Caco-2 (cell line): ENCODE data around the gene TMCC1. TPM values are rescaled to one million over a fixed set of nuclear protein-coding genes. Genes with fewer than 3 reads are reported as not detected.

Experiments used
- BruUV-seq: library from RNA; stranded (reverse); fragments of 400-500 nt; replicated peaks from 2 replicates; lab custom pipeline; 2021; lab: Mats Ljungman, UMichigan
- CTCF ChIA-PET: fragments of 300-600 bp; sonication (Branson Sonifier 250); formaldehyde crosslinking; loops from one replicate; lab custom pipeline; 2022; ENCODE audit warnings: antibody characterized with exemption; lab: Charles Lee
- POLR2A ChIA-PET: fragments of 300-600 bp; sonication (Branson Sonifier 250); formaldehyde crosslinking; loops from one replicate; lab custom pipeline; 2022; ENCODE audit warnings: antibody characterized with exemption; lab: Charles Lee
- DNase-seq, 2 experiments: peaks; one replicate each; pipeline versions ENCODE4 v3.0.0 to v3.0.0-alpha.2; 2020 to 2022
- H3K27me3 ChIP-seq: replicated peaks from 2 replicates; pipeline ENCODE4 v1.6.0; 2011; ENCODE audit warnings: low read length; ENCODE audit not compliant: control insufficient read depth, insufficient read depth
- H3K36me3 ChIP-seq: 2 replicates; pipeline ENCODE4 v1.5.1; 2011; ENCODE audit warnings: low read length; ENCODE audit not compliant: control insufficient read depth, insufficient read depth
- H3K4me1 ChIP-seq: fragments of 250-450 bp; sonication (Bioruptor Pico); 2 replicates; pipeline ENCODE4 v1.5.1; 2020; ENCODE audit warnings: mild to moderate bottlenecking
- H3K4me3 ChIP-seq: 2 replicates; pipeline ENCODE4 v1.5.1; 2011; ENCODE audit warnings: low read depth, mild to moderate bottlenecking, control low read depth, low read length
- H3K9me3 ChIP-seq: fragments of 250-450 bp; sonication (Bioruptor Pico); 2 replicates; pipeline ENCODE4 v1.5.1; 2020; ENCODE audit warnings: mild to moderate bottlenecking, moderate library complexity
- H3K27ac Mint-ChIP-seq: one replicate; pipeline ENCODE4 v1.8.0; 2022; ENCODE audit warnings: mixed read lengths; ENCODE audit not compliant: unreplicated experiment
- H3K27me3 Mint-ChIP-seq: one replicate; pipeline ENCODE4 v1.8.0; 2022; ENCODE audit warnings: mixed read lengths; ENCODE audit not compliant: insufficient read depth, unreplicated experiment
- H3K36me3 Mint-ChIP-seq: one replicate; pipeline ENCODE4 v1.8.0; 2022; ENCODE audit warnings: mild to moderate bottlenecking, mixed read lengths; ENCODE audit not compliant: insufficient read depth, unreplicated experiment
- H3K4me1 Mint-ChIP-seq: one replicate; pipeline ENCODE4 v1.8.0; 2022; ENCODE audit warnings: low read depth, mixed read lengths; ENCODE audit not compliant: unreplicated experiment
- H3K4me3 Mint-ChIP-seq: one replicate; pipeline ENCODE4 v1.8.0; 2022; ENCODE audit warnings: mild to moderate bottlenecking, moderate library complexity, mixed read lengths; ENCODE audit not compliant: unreplicated experiment
- H3K9me3 Mint-ChIP-seq: one replicate; pipeline ENCODE4 v1.8.0; 2022; ENCODE audit warnings: mixed read lengths; ENCODE audit not compliant: unreplicated experiment
- intact Hi-C: fragments of 100-400 bp; cut with micrococcal nuclease; formaldehyde crosslinking; loops from one replicate; pipeline ENCODE4 v1.10.0; 2022; ENCODE audit not compliant: unreplicated experiment
- total RNA-seq: library from RNA; stranded (reverse); gene quantifications from 2 replicates; pipeline ENCODE4 v1.2.3, GENCODE V29; 2022
- TF ChIP-seq, protein P1 (sequence below), 2 experiments: fragments of 200-600 bp in 1 of 2; IDR thresholded peaks; 1 replicate in 1 of 2; 2 replicates in 1 of 2; pipeline versions ENCODE4 v1.5.1 to v1.8.0; 2011 to 2022; ENCODE audit warnings: antibody characterized with exemption in 1 of 2, control low read depth in 1 of 2, inconsistent platforms in 1 of 2, low read depth in 1 of 2, low read length in 1 of 2, mild to moderate bottlenecking in 1 of 2, moderate library complexity in 1 of 2; ENCODE audit not compliant: insufficient read depth in 1 of 2, severe bottlenecking in 1 of 2, unreplicated experiment in 1 of 2

TMCC1 gene
- total RNA-seq, 1 experiment from 2014 or later, result 27.8 TPM

- H3K27ac Mint-ChIP-seq, result no peak overlapping the region
- H3K36me3 Mint-ChIP-seq, result peaks cover 10% of the 10 kb centered on the region
Observed at GRCh38 chr3:129633751-129634481, 259.6 kb downstream of the TMCC1 start.

GRCh38 chr3:129632977-129633376 lies 260.5 kb downstream of the TMCC1 start:
- Histone ChIP-seq H3K9me3 (no peaks in the 10 kb centered on the region), H3K4me1 (peaks cover 9% of the 10 kb centered on the region; the same call in 1 of the 2 replicates), H3K4me3 (no peak overlapping the region), H3K36me3 (no peaks in the 10 kb centered on the region), H3K27me3 (no peaks in the 10 kb centered on the region)
- ChIA-PET CTCF (no interaction called here), POLR2A (no interaction called here)
- Mint-ChIP-seq H3K36me3 (peaks cover 10% of the 10 kb centered on the region), H3K27me3 (no peaks in the 10 kb centered on the region), H3K27ac (no peak overlapping the region), H3K4me1 (peaks cover 5% of the 10 kb centered on the region), H3K4me3 (no peak overlapping the region), H3K9me3 (peaks cover 15% of the 10 kb centered on the region)
- no peak for DNase-seq
- no TSS peak for BruUV-seq
- intact Hi-C loops, result no loop called here
- TF ChIP-seq, protein P1, sequence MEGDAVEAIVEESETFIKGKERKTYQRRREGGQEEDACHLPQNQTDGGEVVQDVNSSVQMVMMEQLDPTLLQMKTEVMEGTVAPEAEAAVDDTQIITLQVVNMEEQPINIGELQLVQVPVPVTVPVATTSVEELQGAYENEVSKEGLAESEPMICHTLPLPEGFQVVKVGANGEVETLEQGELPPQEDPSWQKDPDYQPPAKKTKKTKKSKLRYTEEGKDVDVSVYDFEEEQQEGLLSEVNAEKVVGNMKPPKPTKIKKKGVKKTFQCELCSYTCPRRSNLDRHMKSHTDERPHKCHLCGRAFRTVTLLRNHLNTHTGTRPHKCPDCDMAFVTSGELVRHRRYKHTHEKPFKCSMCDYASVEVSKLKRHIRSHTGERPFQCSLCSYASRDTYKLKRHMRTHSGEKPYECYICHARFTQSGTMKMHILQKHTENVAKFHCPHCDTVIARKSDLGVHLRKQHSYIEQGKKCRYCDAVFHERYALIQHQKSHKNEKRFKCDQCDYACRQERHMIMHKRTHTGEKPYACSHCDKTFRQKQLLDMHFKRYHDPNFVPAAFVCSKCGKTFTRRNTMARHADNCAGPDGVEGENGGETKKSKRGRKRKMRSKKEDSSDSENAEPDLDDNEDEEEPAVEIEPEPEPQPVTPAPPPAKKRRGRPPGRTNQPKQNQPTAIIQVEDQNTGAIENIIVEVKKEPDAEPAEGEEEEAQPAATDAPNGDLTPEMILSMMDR (IDR thresholded peaks at IDR 0.05; ENCODE audit: insufficient read depth in 1 of 2, low read depth in 1 of 2, low read length in 1 of 2, severe bottlenecking in 1 of 2, unreplicated experiment in 1 of 2), result no peak

More at GRCh38 chr3:129633751-129634481, 259.6 kb downstream of the TMCC1 start:
- Mint-ChIP-seq H3K4me3 (no peak overlapping the region), H3K9me3 (peaks cover 15% of the 10 kb centered on the region), H3K4me1 (peaks cover 5% of the 10 kb centered on the region), H3K27me3 (no peaks in the 10 kb centered on the region)
- Histone ChIP-seq H3K9me3 (no peaks in the 10 kb centered on the region), H3K4me3 (no peak overlapping the region), H3K36me3 (no peaks in the 10 kb centered on the region), H3K4me1 (peaks cover 9% of the 10 kb centered on the region; the same call in 1 of the 2 replicates), H3K27me3 (no peaks in the 10 kb centered on the region)
- TF ChIP-seq, protein P1 (IDR thresholded peaks at IDR 0.05; ENCODE audit: insufficient read depth in 1 of 2, low read depth in 1 of 2, low read length in 1 of 2, severe bottlenecking in 1 of 2, unreplicated experiment in 1 of 2), result no peak
- DNase-seq, result no peak
- intact Hi-C loops, result no loop called here
- ChIA-PET POLR2A (no interaction called here), CTCF (no interaction called here)
- BruUV-seq, result no TSS peak

GRCh38 chr3:129632556-129632955 lies 261.0 kb downstream of the TMCC1 start:
- Mint-ChIP-seq H3K4me1 (peaks cover 5% of the 10 kb centered on the region), H3K4me3 (no peak overlapping the region), H3K27ac (no peak overlapping the region), H3K27me3 (no peaks in the 10 kb centered on the region), H3K9me3 (peaks cover 15% of the 10 kb centered on the region), H3K36me3 (peaks cover 12% of the 10 kb centered on the region)
- no peaks in the 10 kb centered on the region for H3K36me3 ChIP-seq
- no peak for DNase-seq
- ChIA-PET CTCF (interaction anchor here (0.9 kb wide), 1 partner anchor 198 kb away, joined by 3 read pairs; no protein-coding TSS in a partner anchor), POLR2A (no interaction called here)
- no TSS peak for BruUV-seq
- TF ChIP-seq, protein P1 (IDR thresholded peaks at IDR 0.05; ENCODE audit: insufficient read depth in 1 of 2, low read depth in 1 of 2, low read length in 1 of 2, severe bottlenecking in 1 of 2, unreplicated experiment in 1 of 2), result no peak
- H3K4me1 ChIP-seq, result peaks cover 9% of the 10 kb centered on the region; the same call in 1 of the 2 replicates
- intact Hi-C loops, result no loop called here
- no peaks in the 10 kb centered on the region for H3K27me3 ChIP-seq
- H3K9me3 ChIP-seq, result no peaks in the 10 kb centered on the region
- H3K4me3 ChIP-seq, result no peak overlapping the region
